H1 (cell line): ENCODE results near the gene BBLN. TPM values are rescaled to one million over a fixed set of nuclear protein-coding genes. Genes with fewer than 3 reads are reported as not detected.

Experiments
- CTCF ChIP-seq, 3 experiments: IDR thresholded peaks; 1 replicate in 2 of 3; 2 replicates in 1 of 3; pipeline versions ENCODE4 v1.5.1 to v1.6.1; 2011; ENCODE audit warnings: low read length in 3 of 3, mild to moderate bottlenecking in 3 of 3, inconsistent platforms in 2 of 3, low read depth in 1 of 3, moderate library complexity in 1 of 3; ENCODE audit not compliant: insufficient read depth in 1 of 3; ENCODE audit errors: control extremely low read depth in 1 of 3
- NRF1 ChIP-seq: IDR thresholded peaks from 2 replicates; pipeline ENCODE4 v1.6.1; 2011; ENCODE audit warnings: mild to moderate bottlenecking, low read depth, low read length, improper control_type of control experiment
- SIX5 ChIP-seq: IDR thresholded peaks from 2 replicates; pipeline ENCODE4 v1.6.1; 2011; ENCODE audit warnings: mild to moderate bottlenecking, low read depth, low read length
- polyA plus RNA-seq, 7 experiments: library from polyadenylated mRNA; depleted of rRNA in 3 of 7; stranded (reverse) in 5 of 7; unstranded in 2 of 7; fragments of >200 nt in 5 of 7; fragments of 200-250 nt in 2 of 7; gene quantifications; 1 replicate in 5 of 7; 2 replicates in 1 of 7; 4 replicates in 1 of 7; pipeline versions ENCODE4 v1.2.1 to v1.2.3, GENCODE V29; 2011 to 2013; ENCODE audit warnings: missing spikeins in 2 of 7, mixed read lengths in 2 of 7
- total RNA-seq: library from RNA; stranded (reverse); fragmentation: NEBNext Ultra II Directional; extraction: Animal tissue kit (Norgen Biotek cat#: 25700); gene quantifications from 2 replicates; pipeline ENCODE4 v1.2.1, GENCODE V29; 2021

Gene BBLN
- total and polyA plus RNA-seq, 2 of the 8 experiments (the other 6 are each of a cell fraction or from before 2014, with no cell fraction given), result 63.1 to 164 TPM

GRCh38 chr9:128121466-128121810 lies 38.6 kb upstream of the BBLN start (continued):
- TF ChIP-seq NRF1 (no peak), CTCF (IDR thresholded peaks at IDR 0.05; ENCODE audit: control extremely low read depth in 1 of 3, insufficient read depth in 1 of 3, low read depth in 1 of 3, low read length in 3 of 3) (no peak), SIX5 (no peak)
